ENCODE results near the gene DCC.

- no peak for TF ChIP-seq MYC (IDR thresholded peaks at IDR 0.05; ENCODE audit: borderline replicate concordance, low read length)
- no peak for TF ChIP-seq CTCF (IDR thresholded peaks at IDR 0.05)
- no peak for TF ChIP-seq BHLHE40 (IDR thresholded peaks at IDR 0.05; ENCODE audit: low read depth, low read length)
- TF ChIP-seq REST (IDR thresholded peaks at IDR 0.05) = no peak
These were observed 375.4 kb downstream of the DCC start for GRCh38 chr18:52715421-52715820.

Measured in A549 (cell line).